Keratinocyte (primary cell): Measurements from ENCODE around the gene FMN1.

Experiments used
- CTCF ChIP-seq, 3 experiments: IDR thresholded peaks in 1 of 3; conservative IDR thresholded peaks in 1 of 3; optimal IDR thresholded peaks in 1 of 3; 2 replicates in 2 of 3; 3 replicates in 1 of 3; pipeline versions ENCODE3 to v1.5.1; 2011; ENCODE audit warnings: low read length in 3 of 3, mild to moderate bottlenecking in 3 of 3, moderate library complexity in 2 of 3, control low read depth in 1 of 3, inconsistent platforms in 1 of 3; ENCODE audit not compliant: insufficient read depth in 2 of 3; ENCODE audit errors: extremely low read depth in 1 of 3
- EZH2 ChIP-seq: IDR thresholded peaks from one replicate; pipeline ENCODE4 v1.6.1; 2012; ENCODE audit warnings: inconsistent platforms, mild to moderate bottlenecking, low read length, moderate library complexity

- no peak for TF ChIP-seq EZH2
- no peak for TF ChIP-seq CTCF (optimal IDR thresholded peaks at IDR 0.05 in 1 of 3, IDR thresholded peaks at IDR 0.05 in 1 of 3, conservative IDR thresholded peaks at IDR 0.05 in 1 of 3; ENCODE audit: extremely low read depth in 1 of 3, insufficient read depth in 2 of 3, low read length in 3 of 3)
Observed at GRCh38 chr15:32861174-32861573, 333.3 kb downstream of the FMN1 start.
